B cell (primary cell): ENCODE measurements around the gene PSMB5. TPM values are rescaled to one million over a fixed set of nuclear protein-coding genes. Genes with fewer than 3 reads are reported as not detected.

Source experiments
- ATAC-seq: fragments of 200-7000 bp; cut with Tn5 transposase; one replicate; pipeline ENCODE4 v1.10.0; 2021; ENCODE audit warnings: low read depth, mild to moderate bottlenecking, moderate number of reproducible peaks, moderate library complexity
- CTCF ChIA-PET: fragments of 350-600 bp; sonication (Branson Sonifier 250); formaldehyde crosslinking; loops from one replicate; lab custom pipeline; 2021; ENCODE audit warnings: antibody characterized with exemption, inconsistent platforms; lab: Charles Lee
- POLR2A ChIA-PET: fragments of 350-600 bp; sonication (Branson Sonifier 250); formaldehyde crosslinking; loops from one replicate; lab custom pipeline; 2021; ENCODE audit warnings: antibody characterized with exemption; lab: Charles Lee
- DNase-seq: peaks from one replicate; pipeline ENCODE4 v3.0.0; 2013
- H2AFZ ChIP-seq: 2 replicates; pipeline ENCODE4 v1.6.1; 2012; ENCODE audit warnings: mild to moderate bottlenecking, low read depth, low read length; ENCODE audit not compliant: insufficient read depth, poor library complexity, severe bottlenecking
- H3K27ac ChIP-seq, 2 donors: 1 replicate in 1 of 2; 2 replicates in 1 of 2; pipeline ENCODE4 v1.5.1; 2012 to 2013; ENCODE audit warnings: low read length in 2 of 2, mild to moderate bottlenecking in 2 of 2, moderate library complexity in 1 of 2
- H3K27me3 ChIP-seq, 4 experiments: fragments of 200-600 bp in 1 of 4; sonication (generic) in 1 of 4; replicated peaks in 1 of 4; 1 replicate in 2 of 4; 2 replicates in 2 of 4; pipeline versions ENCODE4 v1.6.1 to v1.7.0; 2013 to 2016; ENCODE audit warnings: low read length in 3 of 4, mild to moderate bottlenecking in 2 of 4, mixed read lengths in 1 of 4, moderate library complexity in 1 of 4; ENCODE audit not compliant: insufficient read depth in 4 of 4, control insufficient read depth in 3 of 4; ENCODE audit errors: control extremely low read depth in 1 of 4
- H3K36me3 ChIP-seq, 2 experiments: replicated peaks in 1 of 2; 1 replicate in 1 of 2; 2 replicates in 1 of 2; pipeline versions ENCODE4 v1.6.1 to v1.7.1; 2013; ENCODE audit warnings: low read length in 1 of 2; ENCODE audit not compliant: insufficient read depth in 2 of 2, control insufficient read depth in 1 of 2; ENCODE audit errors: control extremely low read depth in 1 of 2, extremely low read depth in 1 of 2
- H3K4me1 ChIP-seq, 2 donors: fragments of 200-600 bp in 1 of 2; sonication (generic) in 1 of 2; 1 replicate in 1 of 2; 2 replicates in 1 of 2; pipeline versions ENCODE4 v1.5.1 to v1.6.1; 2013 to 2017; ENCODE audit warnings: low read length in 2 of 2; ENCODE audit not compliant: control insufficient read depth in 2 of 2, insufficient read depth in 2 of 2
- H3K4me2 ChIP-seq: replicated peaks from 2 replicates; pipeline ENCODE3; 2012; ENCODE audit warnings: mild to moderate bottlenecking, low read depth, low read length; ENCODE audit not compliant: poor library complexity, severe bottlenecking
- H3K4me3 ChIP-seq, 5 experiments: fragments of 200-600 bp in 1 of 5; sonication (generic) in 1 of 5; 1 replicate in 3 of 5; 2 replicates in 2 of 5; pipeline versions ENCODE4 v1.5.1 to v1.7.0; 2011 to 2016; ENCODE audit warnings: low read length in 4 of 5, mild to moderate bottlenecking in 4 of 5, low read depth in 2 of 5, control low read depth in 1 of 5, moderate library complexity in 1 of 5; ENCODE audit not compliant: insufficient read depth in 1 of 5; ENCODE audit errors: control extremely low read depth in 1 of 5, extremely low read depth in 1 of 5
- H3K79me2 ChIP-seq: fragments of 200-600 bp; sonication (generic); one replicate; pipeline ENCODE4 v1.6.0; 2016; ENCODE audit warnings: low read length; ENCODE audit not compliant: control insufficient read depth, insufficient read depth
- H3K9ac ChIP-seq: fragments of 200-600 bp; sonication (generic); 2 replicates; pipeline ENCODE4 v1.6.1; 2017; ENCODE audit warnings: mild to moderate bottlenecking, low read length, moderate library complexity
- H3K9me3 ChIP-seq, 3 donors: one replicate each; pipeline versions ENCODE4 v1.6.1 to v1.7.1; 2013; ENCODE audit warnings: low read length in 2 of 3; ENCODE audit not compliant: control insufficient read depth in 2 of 3, insufficient read depth in 1 of 3; ENCODE audit errors: control extremely low read depth in 1 of 3
- H4K20me1 ChIP-seq: 2 replicates; pipeline ENCODE4 v1.6.0; 2012; ENCODE audit warnings: mild to moderate bottlenecking, low read length; ENCODE audit not compliant: insufficient read depth, control insufficient read depth, poor library complexity, severe bottlenecking
- H3K27ac Mint-ChIP-seq: one replicate; pipeline ENCODE4 v1.8.0; 2021; ENCODE audit warnings: mixed read lengths
- H3K27me3 Mint-ChIP-seq: one replicate; pipeline ENCODE4 v1.8.0; 2021; ENCODE audit warnings: mixed read lengths
- H3K4me1 Mint-ChIP-seq: one replicate; pipeline ENCODE4 v1.8.0; 2021; ENCODE audit warnings: mixed read lengths
- H3K4me3 Mint-ChIP-seq: one replicate; pipeline ENCODE4 v1.8.0; 2021; ENCODE audit warnings: mixed read lengths
- H3K9me3 Mint-ChIP-seq: one replicate; pipeline ENCODE4 v1.8.0; 2022; ENCODE audit warnings: mixed read lengths; ENCODE audit not compliant: insufficient read depth
- EZH2 ChIP-seq: IDR thresholded peaks from 2 replicates; pipeline ENCODE4 v1.6.1; 2012; ENCODE audit warnings: borderline replicate concordance, low read depth, mild to moderate bottlenecking, moderate library complexity, low read length; ENCODE audit not compliant: insufficient read depth, poor library complexity, severe bottlenecking
- WGBS: methylation state at CpG from one replicate; pipeline ENCODE4 v1.1.5; 2013; ENCODE audit warnings: missing lambda C conversion rate; ENCODE audit not compliant: insufficient coverage; 5-methylcytosine and 5-hydroxymethylcytosine counted together
- intact Hi-C: fragments of 100-400 bp; cut with micrococcal nuclease; formaldehyde crosslinking; loops from one replicate; pipeline ENCODE4 v1.10.0; 2022
- polyA minus RNA-seq: library from RNA; depleted of rRNA, polyadenylated mRNA; stranded (reverse); fragments of >200 nt; gene quantifications from 2 replicates; pipeline ENCODE4 v1.2.3, GENCODE V29; 2012
- polyA plus RNA-seq: library from polyadenylated mRNA; depleted of rRNA; stranded (reverse); fragments of >200 nt; gene quantifications from 2 replicates; pipeline ENCODE4 v1.2.3, GENCODE V29; 2012
- total RNA-seq, 2 donors: library from RNA; stranded (reverse); fragments of 120-200 nt in 1 of 2; gene quantifications; 1 replicate in 1 of 2; 2 replicates in 1 of 2; pipeline versions ENCODE4 v1.2.3 to v1.2.4, GENCODE V29; 2013 to 2022
- TF ChIP-seq, protein P1 (sequence below): fragments of 200-600 bp; IDR thresholded peaks from one replicate; pipeline ENCODE4 v1.8.0; 2022; ENCODE audit warnings: antibody characterized with exemption, mild to moderate bottlenecking

Gene PSMB5
- total RNA-seq (29.0 and 31.9 TPM in 2 replicates), polyA plus RNA-seq (10.7 and 16.5 TPM in 2 replicates), polyA minus RNA-seq (19.5 and 27.9 TPM in 2 replicates)
- total RNA-seq (2013) = 27.5 TPM

DNA sequence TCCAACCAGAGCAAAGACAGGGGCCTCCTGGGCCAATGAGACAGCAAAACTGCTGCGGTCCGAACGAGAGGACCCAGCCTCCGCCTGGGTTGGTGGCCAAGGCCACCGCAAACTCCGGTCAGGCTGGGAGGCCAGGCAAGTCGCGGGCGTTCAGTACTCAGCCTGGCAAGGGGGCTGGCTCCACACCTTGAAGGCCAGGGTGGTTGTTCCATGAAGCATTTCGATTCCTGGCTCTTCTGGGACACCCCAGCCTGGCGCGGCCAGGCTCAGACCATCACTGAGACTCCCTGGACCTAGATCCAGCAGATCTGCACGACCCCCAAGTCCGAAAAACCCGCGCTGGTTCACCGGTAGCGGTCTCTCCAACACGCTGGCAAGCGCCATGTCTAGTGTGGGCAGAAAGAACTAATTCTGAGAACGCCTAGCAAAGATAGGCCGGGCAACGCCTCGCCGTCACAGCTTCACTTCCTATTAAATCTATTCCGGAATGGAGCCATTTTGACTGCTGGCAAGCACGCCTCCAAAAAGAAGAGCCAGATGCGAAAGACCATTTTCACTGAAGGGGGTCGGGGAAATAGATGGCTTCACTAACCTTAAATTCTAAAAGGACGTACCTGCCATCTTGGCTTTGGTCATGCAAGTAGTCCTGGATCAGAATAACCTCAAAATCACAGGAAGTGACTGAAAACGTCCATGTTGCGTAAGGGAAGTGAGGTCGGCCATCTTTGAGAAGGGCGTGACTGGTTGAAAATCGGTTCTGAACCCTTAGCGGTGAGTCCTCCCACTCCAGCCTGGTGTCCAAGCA, at the start of gene PSMB5:
Gene PSMB5 (minus strand): TSS at position 403 of the 805 bp plus-strand sequence. CDS start 19 bp downstream, at position 384.
- TF ChIP-seq, protein P1, sequence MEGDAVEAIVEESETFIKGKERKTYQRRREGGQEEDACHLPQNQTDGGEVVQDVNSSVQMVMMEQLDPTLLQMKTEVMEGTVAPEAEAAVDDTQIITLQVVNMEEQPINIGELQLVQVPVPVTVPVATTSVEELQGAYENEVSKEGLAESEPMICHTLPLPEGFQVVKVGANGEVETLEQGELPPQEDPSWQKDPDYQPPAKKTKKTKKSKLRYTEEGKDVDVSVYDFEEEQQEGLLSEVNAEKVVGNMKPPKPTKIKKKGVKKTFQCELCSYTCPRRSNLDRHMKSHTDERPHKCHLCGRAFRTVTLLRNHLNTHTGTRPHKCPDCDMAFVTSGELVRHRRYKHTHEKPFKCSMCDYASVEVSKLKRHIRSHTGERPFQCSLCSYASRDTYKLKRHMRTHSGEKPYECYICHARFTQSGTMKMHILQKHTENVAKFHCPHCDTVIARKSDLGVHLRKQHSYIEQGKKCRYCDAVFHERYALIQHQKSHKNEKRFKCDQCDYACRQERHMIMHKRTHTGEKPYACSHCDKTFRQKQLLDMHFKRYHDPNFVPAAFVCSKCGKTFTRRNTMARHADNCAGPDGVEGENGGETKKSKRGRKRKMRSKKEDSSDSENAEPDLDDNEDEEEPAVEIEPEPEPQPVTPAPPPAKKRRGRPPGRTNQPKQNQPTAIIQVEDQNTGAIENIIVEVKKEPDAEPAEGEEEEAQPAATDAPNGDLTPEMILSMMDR = no peak
- TF ChIP-seq EZH2 = no peak
- Mint-ChIP-seq H3K4me3 (peak within 1 kb of the TSS; percentile 86), H3K27me3 (no peaks in the 10 kb centered on the region), H3K9me3 (no peaks in the 10 kb centered on the region), H3K4me1 (peaks cover 28% of the 10 kb centered on the region), H3K27ac (peak within 1 kb of the TSS; percentile 93)
- Histone ChIP-seq H3K79me2 (peaks cover 22% of the 10 kb centered on the region), H3K36me3 (peaks cover 4 to 22% of the 10 kb centered on the region in 2 experiments), H4K20me1 (no peaks in the 10 kb centered on the region), H3K27me3 (no peaks in the 10 kb centered on the region), H3K9ac (peak within 1 kb of the TSS; percentile 84), H2AFZ (peak within 1 kb of the TSS; percentile 89), H3K4me2 (peak within 1 kb of the TSS; percentile 78), H3K27ac (peak within 1 kb of the TSS; percentile 81 to 93), H3K4me1 (peaks cover 14 to 20% of the 10 kb centered on the region in 2 donors), H3K4me3 (peak within 1 kb of the TSS; percentile 62 to 100 (median 66)), H3K9me3 (no peaks in the 10 kb centered on the region)
- 0% methylated on average over 31 of the region's 36 CpGs for WGBS
- POLR2A ChIA-PET = interaction anchor here (2.1 kb wide), 1 partner anchor 28 kb away, joined by 8 read pairs; no protein-coding TSS in a partner anchor
- CTCF ChIA-PET = interaction anchor here (0.9 to 2.5 kb wide), 5 partner anchors 23 to 478 kb away, joined by 3 to 12 read pairs (median 5); partner anchors contain the start of gene CDH24
- DNase-seq (peak; percentile 96), ATAC-seq (peak; percentile 92)
- intact Hi-C loops = loop anchor here (1.0 to 2.0 kb wide), 8 partner anchors 24 to 445 kb away; partner anchors contain the start of genes ACIN1, C14orf119, DAD1 and HAUS4
